GM21447 (cell line): ENCODE results near the gene PPP4R1.

Source experiments
- ATAC-seq: cut with Tn5 transposase; IDR thresholded peaks from one replicate; pipeline ENCODE4 v1.9.1; 2021; ENCODE audit not compliant: unreplicated experiment

The PPP4R1 gene

GRCh38 chr18:9516437-9517064 lies 97.8 kb downstream of the PPP4R1 start:
- no peak for ATAC-seq

- ATAC-seq: no peak
Observed at GRCh38 chr18:9513971-9514512, 100.3 kb downstream of the PPP4R1 start.

- ATAC-seq: no peak
Observed at GRCh38 chr18:9508446-9509025, 105.8 kb downstream of the PPP4R1 start.

GRCh38 chr18:9507565-9508088 lies 106.7 kb downstream of the PPP4R1 start:
- no peak for ATAC-seq

- ATAC-seq: no peak
Observed at GRCh38 chr18:9506046-9506792, 108.1 kb downstream of the PPP4R1 start.
